Measurements from ENCODE around the gene FHOD1.

Gene FHOD1

DNA sequence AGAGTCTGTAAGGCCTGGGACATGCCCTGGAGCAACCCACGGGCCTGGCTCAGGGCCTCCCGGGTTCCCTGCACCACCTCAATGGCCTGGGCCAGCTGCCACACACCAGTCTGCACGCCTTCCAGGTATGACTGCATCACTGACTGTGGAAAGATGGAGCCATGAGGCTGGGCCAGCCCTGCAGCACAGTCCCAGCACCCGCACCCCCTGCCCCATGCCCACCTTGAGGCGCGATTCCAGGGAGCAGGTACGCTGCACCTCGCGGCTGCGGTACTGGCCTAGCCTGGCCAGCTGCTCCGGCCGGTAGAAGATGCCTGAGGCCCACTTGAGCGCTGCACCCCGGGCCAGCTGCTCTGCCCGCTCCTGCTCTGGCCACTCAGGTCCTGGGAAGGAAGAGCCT is 58.5 kb downstream of the FHOD1 start:
- no peak for DNase-seq

GRCh38 chr16:67188323-67188722 is 59.0 kb downstream of the FHOD1 start:
- DNase-seq, result no peak

- DNase-seq, result no peak
These were observed 59.9 kb downstream of the FHOD1 start for GRCh38 chr16:67187175-67187890.

- DNase-seq, result no peak
These were observed 60.7 kb downstream of the FHOD1 start for GRCh38 chr16:67186550-67186950.

DNA sequence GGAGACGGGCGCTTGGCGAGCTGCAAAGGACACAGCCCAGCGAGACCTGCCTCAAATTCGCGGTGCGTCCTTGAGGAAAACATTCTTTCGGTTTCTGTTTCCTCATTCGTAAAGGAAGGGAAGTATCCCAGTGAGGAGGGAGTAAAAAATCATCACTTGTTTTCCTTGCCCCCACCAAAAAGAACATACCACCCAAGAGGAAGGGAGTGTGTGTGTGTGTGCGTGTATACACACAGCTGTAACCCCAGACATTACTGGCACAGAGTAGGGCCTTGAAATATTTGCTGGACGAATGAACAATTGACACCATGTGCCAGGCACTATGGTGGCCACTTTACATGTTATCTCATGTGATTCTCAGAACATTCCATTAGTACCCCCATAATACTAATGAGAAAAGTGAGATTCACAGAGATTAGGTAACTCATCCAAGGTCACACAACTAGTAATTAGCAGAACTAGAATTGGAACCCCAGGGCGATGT is 61.6 kb downstream of the FHOD1 start:
- no peak for DNase-seq

GRCh38 chr16:67184995-67185650 is 62.2 kb downstream of the FHOD1 start:
- peak; percentile 87 for DNase-seq

GRCh38 chr16:67184453-67184994 is 62.8 kb downstream of the FHOD1 start:
- DNase-seq, result no peak

DNA sequence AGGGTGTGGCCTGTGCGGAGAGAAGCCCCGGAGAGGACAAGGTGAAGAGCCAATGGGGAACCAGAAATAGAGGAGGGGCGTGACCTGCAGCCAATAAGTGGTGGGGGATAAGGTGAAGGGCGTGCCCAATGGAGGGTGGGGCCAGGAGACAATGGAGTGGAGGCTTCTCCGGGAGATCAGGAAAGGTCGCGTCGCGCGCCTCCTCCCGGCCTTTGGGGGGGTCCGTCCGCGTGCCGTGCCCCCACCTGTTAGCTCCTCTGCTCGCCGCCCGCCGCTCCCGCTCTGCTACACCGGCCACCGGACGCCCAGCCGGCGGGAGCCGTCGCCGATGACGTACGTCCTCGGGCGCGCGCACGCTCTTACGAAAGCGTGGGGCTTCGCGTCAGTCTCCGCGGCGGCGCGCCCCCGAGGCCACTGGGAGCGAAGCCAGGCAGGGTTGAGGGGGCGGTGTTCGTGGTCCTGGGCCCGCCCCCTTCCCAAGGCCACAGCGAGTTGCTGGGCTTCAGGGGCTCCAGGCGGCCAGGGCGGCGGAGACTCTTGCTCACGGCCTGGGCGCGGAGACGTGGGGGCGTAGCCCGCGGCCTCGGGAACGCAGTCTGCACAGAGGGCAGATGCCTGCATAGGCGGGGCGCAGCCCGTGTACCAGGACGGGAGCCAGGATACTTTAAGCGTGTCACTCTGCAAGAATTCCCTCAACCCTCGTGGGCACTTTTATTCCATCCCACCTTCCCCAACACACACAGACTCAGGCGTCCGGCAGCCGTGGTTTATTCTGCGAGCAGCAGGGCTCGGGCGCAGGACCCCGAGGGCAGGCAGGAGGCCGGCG is 63.4 kb downstream of the FHOD1 start, which contains the start of gene MATCAP1:
TSS of gene MATCAP1 (minus strand) at position 337 of the 826 bp plus-strand sequence. CDS start 3,353 bp downstream, outside the sequence.
- peak; percentile 95 for DNase-seq

GRCh38 chr16:67183284-67183626 is 64.0 kb downstream of the FHOD1 start:
- DNase-seq, result no peak

- DNase-seq, result no peak
These were observed 65.0 kb downstream of the FHOD1 start for GRCh38 chr16:67182288-67182687.

DNA sequence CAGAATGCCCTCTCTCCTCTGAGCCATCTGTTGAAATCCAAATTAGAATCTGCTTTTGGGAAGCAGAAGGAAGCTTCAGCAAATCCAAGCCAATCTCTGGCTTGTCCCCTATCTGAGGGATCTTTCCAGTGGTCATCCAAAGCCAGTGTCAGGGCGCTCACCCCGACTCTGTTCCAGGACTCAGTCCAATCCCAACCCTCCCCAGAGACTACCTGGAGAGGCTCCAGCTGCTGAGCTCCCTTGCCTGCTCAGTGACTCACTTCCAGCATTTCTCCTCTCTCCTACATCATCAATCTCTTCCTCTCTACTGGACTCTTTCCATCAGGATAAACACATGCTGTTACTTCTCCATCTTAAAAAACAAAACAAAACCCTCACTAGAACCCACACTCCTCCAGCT is 65.9 kb downstream of the FHOD1 start:
- no peak for DNase-seq

DNA sequence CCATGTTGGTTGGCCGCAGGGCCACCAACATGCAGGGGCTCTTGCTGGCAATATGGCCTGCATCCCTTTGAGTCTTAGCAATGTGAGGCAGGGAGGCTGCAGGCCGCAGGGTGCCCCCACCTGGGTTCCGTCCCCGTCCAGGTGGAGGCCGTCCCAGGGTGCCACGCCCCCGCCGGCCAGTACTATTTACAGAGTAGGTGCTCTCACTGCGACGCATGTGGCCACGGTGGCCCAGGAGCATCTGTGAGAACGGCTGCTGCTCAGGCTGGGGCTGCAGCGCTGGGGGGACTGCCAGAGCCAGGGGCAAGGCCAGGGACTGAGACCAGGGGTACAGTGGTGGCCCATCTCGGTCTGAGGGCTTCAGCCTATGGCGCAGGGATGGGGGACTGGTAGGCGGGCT is 67.1 kb downstream of the FHOD1 start:
- DNase-seq, result no peak

- DNase-seq, result no peak
These were observed 67.7 kb downstream of the FHOD1 start for GRCh38 chr16:67179421-67180080.

All from activated naive CD4-positive, alpha-beta T cell treated with Interleukin-2 at 50 U/mL for 16 hours (primary cell).